GM12891 (cell line): ENCODE results near the gene DOCK4.

ENCODE experiments used
- DNase-seq: peaks from one replicate; pipeline ENCODE4 v3.0.0; 2011; ENCODE audit warnings: low spot score; ENCODE audit not compliant: insufficient read length
- FAIRE-seq: peaks from 2 replicates; lab custom pipeline; 2011; peaks lifted over from hg19 to GRCh38; lab: Jason Lieb, UNC
- PAX5 ChIP-seq: IDR thresholded peaks from 2 replicates; pipeline ENCODE4 v1.6.1; 2011; ENCODE audit warnings: low read length, moderate library complexity, mild to moderate bottlenecking; ENCODE audit not compliant: insufficient read depth, severe bottlenecking
- POLR2A ChIP-seq: IDR thresholded peaks from 2 replicates; pipeline ENCODE4 v1.6.1; 2011; ENCODE audit warnings: low read depth, low read length, control low read depth
- POLR2AphosphoS5 ChIP-seq: IDR thresholded peaks from 2 replicates; pipeline ENCODE4 v1.6.1; 2011; ENCODE audit warnings: low read depth, low read length, control low read depth
- POU2F2 ChIP-seq: IDR thresholded peaks from 2 replicates; pipeline ENCODE4 v1.6.1; 2011; ENCODE audit warnings: low read depth, mild to moderate bottlenecking, control low read depth, low read length, moderate library complexity
- SPI1 ChIP-seq: IDR thresholded peaks from 2 replicates; pipeline ENCODE4 v1.6.1; 2011; ENCODE audit warnings: low read depth, low read length, control low read depth
- TAF1 ChIP-seq: IDR thresholded peaks from 2 replicates; pipeline ENCODE4 v1.6.1; 2011; ENCODE audit warnings: low read depth, low read length, control low read depth

The DOCK4 gene

DNA sequence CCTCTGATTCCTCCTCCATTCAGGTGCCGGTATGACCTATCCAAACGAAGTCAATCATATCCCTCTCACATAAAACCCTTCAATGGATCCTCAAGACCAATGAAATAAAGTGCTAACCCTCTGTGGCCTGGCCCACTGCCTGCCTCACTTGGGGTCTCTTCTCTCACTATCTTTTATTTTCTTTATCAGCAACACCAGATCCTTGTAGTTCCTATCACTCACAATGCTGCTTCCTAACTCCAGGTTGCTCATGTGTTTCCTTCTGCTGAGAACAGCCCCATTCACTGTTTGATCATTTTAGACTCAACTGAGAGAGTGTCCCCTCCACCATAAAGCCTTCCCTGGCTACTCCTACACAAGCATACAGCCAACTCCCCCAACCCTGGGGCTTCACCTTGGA is 180.6 kb downstream of the DOCK4 start:
- DNase-seq, result no peak
- TF ChIP-seq SPI1, result no peak

DNA sequence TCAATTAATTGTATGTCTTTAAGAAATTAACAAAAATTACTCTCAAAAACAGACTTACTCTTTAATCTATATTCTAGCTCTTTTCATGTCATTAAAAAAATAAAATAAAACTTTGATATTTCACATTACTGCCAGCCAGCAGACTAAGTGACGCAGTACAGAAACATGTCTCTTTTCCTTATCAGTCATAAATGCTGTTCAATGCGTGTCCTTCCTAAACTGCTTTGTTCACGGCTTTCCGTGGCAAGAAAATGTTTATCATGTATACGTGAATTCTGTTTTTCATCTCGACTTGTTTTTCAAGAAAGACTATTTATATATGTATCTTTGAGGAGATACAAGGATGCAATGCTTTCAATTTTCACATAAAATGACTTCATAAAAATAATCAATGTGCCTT is 182.4 kb downstream of the DOCK4 start:
- DNase-seq (no peak), FAIRE-seq (no peak)
- TF ChIP-seq PAX5 (no peak), POLR2A (no peak), TAF1 (no peak), POLR2AphosphoS5 (no peak), SPI1 (no peak), POU2F2 (no peak)

More for the DNA sequence above, 180.6 kb downstream of the DOCK4 start:
- FAIRE-seq, result no peak

DNA sequence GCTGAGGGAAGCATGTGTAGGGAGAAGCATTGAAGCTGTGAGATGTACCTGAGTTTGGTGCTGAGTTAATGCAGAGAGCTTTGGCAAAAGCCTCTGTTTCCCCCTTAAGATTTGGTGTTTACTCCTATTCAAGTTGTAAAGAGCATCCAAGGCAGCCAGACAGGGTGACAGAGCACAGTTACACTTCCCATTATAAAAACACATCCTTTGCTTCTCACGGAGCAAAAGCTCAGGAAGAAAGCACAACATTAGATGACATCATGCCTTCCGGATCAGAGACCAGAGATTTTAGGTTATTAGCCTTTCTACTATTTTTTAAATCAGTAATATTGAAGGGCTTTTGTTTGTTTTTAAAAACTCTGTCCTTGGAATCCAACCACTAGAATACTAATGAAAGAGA is 182.9 kb downstream of the DOCK4 start:
- TF ChIP-seq TAF1, result no peak
- no peak for TF ChIP-seq POLR2AphosphoS5
- TF ChIP-seq POU2F2, result no peak
- no peak for TF ChIP-seq PAX5
- TF ChIP-seq POLR2A, result no peak
- no peak for TF ChIP-seq SPI1
- DNase-seq (no peak), FAIRE-seq (no peak)

DNA sequence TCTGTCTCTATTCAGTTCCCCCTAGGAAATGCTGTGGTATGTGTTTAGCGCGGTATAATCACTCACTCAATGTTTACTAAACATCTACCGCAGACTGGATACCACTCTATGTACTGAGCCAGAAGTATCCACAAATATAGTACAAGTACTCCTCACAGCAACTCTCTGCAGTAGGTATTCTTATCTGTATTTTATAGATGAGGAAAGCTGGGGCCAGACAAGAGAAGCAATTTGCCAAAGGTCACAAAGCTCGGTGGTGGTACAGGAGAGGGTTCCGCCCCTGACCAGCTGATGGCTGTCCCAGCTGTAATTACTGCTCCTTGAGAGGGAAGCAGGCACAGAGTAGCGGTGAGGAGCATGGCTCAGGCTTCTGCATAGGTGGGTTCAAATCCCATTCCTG is 184.1 kb downstream of the DOCK4 start:
- no peak for TF ChIP-seq PAX5
- TF ChIP-seq POLR2AphosphoS5, result no peak
- TF ChIP-seq SPI1, result no peak
- TF ChIP-seq TAF1, result no peak
- TF ChIP-seq POU2F2, result no peak
- no peak for TF ChIP-seq POLR2A
- no peak for FAIRE-seq
- no peak for DNase-seq

DNA sequence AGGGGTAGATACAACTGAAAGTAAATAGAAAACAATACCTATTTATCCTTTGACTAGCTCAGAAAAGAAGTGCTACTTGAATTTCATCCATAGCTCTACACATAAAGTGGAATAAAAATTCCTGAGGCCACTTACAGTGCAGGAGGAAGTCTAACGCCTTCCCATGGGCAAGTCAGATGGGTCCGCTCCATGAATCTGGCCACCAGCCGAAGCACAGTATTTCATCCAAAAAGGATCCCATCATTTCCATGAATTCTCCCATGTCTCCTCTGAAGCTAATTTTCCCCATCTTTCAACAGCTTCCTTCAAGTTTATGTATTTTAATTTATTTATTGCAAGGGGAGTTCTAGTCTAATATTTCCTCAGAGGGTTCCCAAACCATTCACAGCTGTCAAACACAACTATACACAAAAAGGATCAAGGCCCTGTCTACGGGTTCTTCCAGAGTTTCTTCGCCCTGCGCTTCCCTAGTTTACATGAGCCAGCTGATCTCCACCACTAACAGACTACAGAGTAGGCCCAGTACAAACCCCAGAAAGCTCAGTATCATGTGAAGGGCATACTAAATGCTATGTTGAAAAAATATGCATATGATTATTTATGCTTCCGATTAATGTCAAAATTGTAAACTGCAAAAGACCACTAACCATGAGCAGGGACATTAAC is 184.7 kb downstream of the DOCK4 start:
- TF ChIP-seq SPI1 (no peak), PAX5 (no peak), TAF1 (no peak), POU2F2 (no peak), POLR2A (no peak), POLR2AphosphoS5 (no peak)
- FAIRE-seq (no peak), DNase-seq (no peak)

DNA sequence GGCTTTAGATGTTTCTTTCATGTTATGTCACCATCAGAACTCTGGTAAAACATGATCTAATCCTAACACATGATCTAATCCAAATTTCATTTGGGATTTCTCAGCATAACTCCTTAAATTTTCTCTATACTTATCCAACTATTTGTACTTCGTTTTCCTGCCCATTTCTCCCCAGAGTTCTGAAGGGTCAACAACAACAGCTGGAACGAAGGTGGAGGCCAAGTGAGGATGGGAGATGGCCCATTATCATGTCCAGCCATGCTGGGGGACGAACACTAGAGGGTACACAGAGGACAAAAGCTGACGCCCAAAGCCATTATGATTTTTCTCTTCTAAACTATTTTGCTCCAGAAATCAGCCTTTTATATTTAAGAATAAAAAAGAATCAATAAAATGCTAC is 185.4 kb downstream of the DOCK4 start:
- FAIRE-seq, result no peak
- no peak for TF ChIP-seq SPI1
- no peak for TF ChIP-seq POU2F2
- TF ChIP-seq POLR2A, result no peak
- no peak for TF ChIP-seq PAX5
- TF ChIP-seq TAF1, result no peak

DNA sequence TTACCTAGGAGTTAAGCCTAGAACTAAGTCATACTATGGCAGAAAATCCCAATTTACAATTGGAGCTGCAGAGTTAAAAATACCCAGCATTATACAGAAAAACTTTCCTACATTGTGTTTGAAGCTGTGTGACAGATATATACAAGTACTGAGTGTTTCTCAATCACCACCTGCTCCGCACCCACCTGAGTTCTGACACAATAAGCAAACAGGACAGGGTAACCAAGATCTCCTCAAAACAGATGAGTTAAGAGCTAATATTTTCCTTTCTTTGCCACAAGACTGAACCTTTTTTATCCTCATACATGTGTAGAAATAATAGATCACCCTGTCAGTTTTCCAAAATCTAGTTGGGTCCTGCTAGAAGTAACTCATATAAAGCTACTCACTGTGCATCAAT is 186.3 kb downstream of the DOCK4 start:
- no peak for FAIRE-seq
- TF ChIP-seq SPI1 (no peak), TAF1 (no peak), POLR2AphosphoS5 (no peak), POLR2A (no peak)
- no peak for DNase-seq

More for the DNA sequence above, 185.4 kb downstream of the DOCK4 start:
- DNase-seq, result no peak

DNA sequence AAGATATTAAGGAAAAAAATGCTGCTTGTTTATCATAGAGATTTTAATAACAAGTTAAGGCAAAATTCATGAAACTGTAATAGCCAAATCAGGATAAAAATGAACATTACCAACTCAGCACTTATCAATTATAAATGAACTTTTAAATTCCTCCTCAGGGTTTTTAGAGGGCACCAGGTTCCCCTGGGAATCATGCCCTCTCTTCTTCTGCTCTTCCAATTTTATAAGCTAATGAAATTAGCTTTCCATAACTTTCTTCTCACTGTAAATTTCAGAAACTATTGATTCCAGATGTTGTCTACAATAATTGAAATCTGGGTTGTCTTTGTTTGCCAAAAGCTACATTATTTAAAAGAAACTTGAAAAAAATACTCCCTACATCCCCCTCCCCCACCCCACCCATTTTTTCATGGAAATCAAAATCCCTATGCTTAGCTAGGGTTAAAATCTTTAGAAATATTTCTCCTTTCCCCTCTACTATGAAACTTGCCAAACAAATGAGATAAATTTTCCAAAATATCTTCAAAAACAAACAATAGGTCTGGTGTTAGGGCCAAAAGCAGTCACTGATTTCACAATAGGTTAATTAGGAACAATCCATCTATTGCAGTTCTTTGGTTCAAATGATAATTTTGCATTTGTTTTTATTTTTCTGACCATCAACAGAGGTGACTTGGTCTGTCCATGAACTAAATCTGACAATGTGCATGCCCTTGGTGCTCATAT is 187.7 kb downstream of the DOCK4 start:
- DNase-seq, result no peak
- FAIRE-seq, result no peak
- TF ChIP-seq POLR2A (no peak), POU2F2 (no peak), SPI1 (no peak), PAX5 (no peak), TAF1 (no peak), POLR2AphosphoS5 (no peak)

DNA sequence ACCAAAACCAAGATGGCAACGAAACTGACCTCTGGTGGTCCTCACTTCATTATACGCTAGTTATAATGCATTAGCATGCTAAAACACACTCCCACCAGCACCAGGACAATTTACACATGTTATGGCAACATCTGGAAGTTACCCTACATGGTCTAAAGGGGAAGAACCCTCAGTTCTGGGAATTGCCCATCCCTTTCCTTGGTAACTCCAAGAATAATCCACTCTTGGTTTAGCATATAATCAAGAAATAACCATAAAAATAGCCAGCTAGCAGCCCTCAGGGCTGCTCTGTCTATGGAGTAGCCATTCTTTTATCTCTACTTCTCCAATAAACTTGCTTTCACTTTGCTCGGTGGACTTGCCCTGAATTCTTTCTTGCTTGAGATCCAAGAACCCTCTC is 191.1 kb downstream of the DOCK4 start:
- TF ChIP-seq POU2F2 (no peak), POLR2A (no peak), TAF1 (no peak)
- FAIRE-seq, result no peak
- no peak for DNase-seq

DNA sequence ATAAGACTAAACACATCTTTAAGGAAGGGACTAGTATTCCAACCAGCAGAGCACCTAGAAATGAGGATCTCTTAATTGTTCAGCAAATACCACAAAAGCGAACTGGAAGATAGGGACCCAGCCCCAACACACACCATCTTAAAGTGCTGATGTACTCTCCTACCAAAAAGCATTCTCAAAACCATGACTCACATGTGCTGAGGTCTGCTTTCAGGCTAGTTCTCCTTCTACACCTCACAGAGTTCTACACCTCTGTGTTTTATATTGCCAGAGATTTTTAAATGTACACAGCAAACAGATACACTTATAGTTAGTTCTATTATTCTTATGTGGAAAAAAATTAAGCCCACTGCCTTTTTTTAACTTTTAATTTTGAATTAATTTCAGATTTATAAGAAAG is 191.9 kb downstream of the DOCK4 start:
- DNase-seq, result no peak
- FAIRE-seq, result no peak
- TF ChIP-seq POLR2A (no peak), POU2F2 (no peak), SPI1 (no peak), POLR2AphosphoS5 (no peak), PAX5 (no peak), TAF1 (no peak)
